Adrenal gland (tissue), 5 donors: Measurements from ENCODE around the gene MAST2.

ENCODE experiments used
- CTCF ChIP-seq, 6 experiments: fragments of 450-650 bp in 4 of 6; fragments of 200-600 bp in 2 of 6; sonication (generic) in 1 of 6; IDR thresholded peaks; 1 replicate in 5 of 6; 2 replicates in 1 of 6; pipeline versions ENCODE4 v1.5.1 to v1.8.0; 2016 to 2021; ENCODE audit warnings: antibody characterized with exemption in 6 of 6, mild to moderate bottlenecking in 2 of 6, moderate library complexity in 1 of 6
- POLR2A ChIP-seq, 2 donors: fragments of 450-650 bp; IDR thresholded peaks; one replicate each; pipeline ENCODE4 v1.6.1; 2017; ENCODE audit warnings: antibody characterized with exemption in 2 of 2, mild to moderate bottlenecking in 2 of 2, moderate library complexity in 1 of 2
- donor health status: DM: no; HTN: no; CAD: no.

DNA sequence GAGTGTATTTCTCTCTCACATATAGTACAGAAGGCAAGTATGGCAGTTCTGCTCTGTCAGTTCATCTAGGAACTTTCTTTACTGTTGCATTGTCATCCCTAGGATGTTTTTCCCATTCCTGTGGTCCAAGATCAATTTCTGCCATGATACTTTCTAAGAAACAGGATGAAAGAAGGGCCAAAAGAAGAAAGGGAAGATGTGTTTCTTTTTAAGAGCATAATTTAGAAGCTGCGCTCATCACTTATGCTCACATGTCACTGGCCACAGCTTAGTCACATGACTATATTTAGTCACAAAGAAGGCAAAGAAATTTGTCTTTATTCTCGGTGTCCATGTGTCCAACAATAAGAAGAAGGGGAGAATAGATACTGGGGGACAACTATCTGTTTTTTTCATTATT is 7.0 kb upstream of the MAST2 start:
- TF ChIP-seq CTCF (IDR thresholded peaks at IDR 0.05) (no peak), POLR2A (IDR thresholded peaks at IDR 0.05) (no peak)
